Cerebellar nuclear complex (tissue), 1 donor: Measurements from ENCODE around the gene SCN1B.
"Not testable (repeated sequence)": the region's sequence is repeated elsewhere in the genome, so short reads cannot be mapped to it uniquely, and the experiment has no call there.

Experiments
- DNase-seq, 2 experiments: peaks; one replicate each; lab custom pipeline; 2025; lab: John Stamatoyannopoulos, UW

Gene SCN1B

GRCh38 chr19:35000647-35001501 lies 29.4 kb upstream of the SCN1B start:
- DNase-seq: no peak

GRCh38 chr19:35002037-35002535 lies 28.2 kb upstream of the SCN1B start:
- DNase-seq: no peak

- no peak for DNase-seq
Observed at GRCh38 chr19:35004517-35005255, 25.6 kb upstream of the SCN1B start.

- no peak for DNase-seq
Observed at GRCh38 chr19:35005256-35005977, 24.9 kb upstream of the SCN1B start.

- DNase-seq: not testable (repeated sequence)
Observed at GRCh38 chr19:35006007-35006341, 24.3 kb upstream of the SCN1B start.

- DNase-seq: no peak
Observed at GRCh38 chr19:35006342-35006998, 23.8 kb upstream of the SCN1B start.

GRCh38 chr19:35006999-35007365 lies 23.3 kb upstream of the SCN1B start:
- no peak for DNase-seq

- DNase-seq: not testable (repeated sequence)
Observed at GRCh38 chr19:35007427-35007826, 22.8 kb upstream of the SCN1B start.

GRCh38 chr19:35008891-35009341 lies 21.4 kb upstream of the SCN1B start:
- no peak for DNase-seq

- no peak for DNase-seq
Observed at GRCh38 chr19:35009424-35010415, 20.6 kb upstream of the SCN1B start.

GRCh38 chr19:35011091-35011689 lies 19.1 kb upstream of the SCN1B start:
- no peak for DNase-seq

GRCh38 chr19:35011737-35012682 lies 18.3 kb upstream of the SCN1B start:
- DNase-seq: no peak

GRCh38 chr19:35013041-35013819 lies 17.0 kb upstream of the SCN1B start:
- DNase-seq: no peak

GRCh38 chr19:35013820-35014754 lies 16.2 kb upstream of the SCN1B start:
- DNase-seq: no peak

GRCh38 chr19:35014774-35015173 lies 15.5 kb upstream of the SCN1B start:
- not testable (repeated sequence) for DNase-seq

GRCh38 chr19:35015270-35015953 lies 14.9 kb upstream of the SCN1B start:
- no peak for DNase-seq

- DNase-seq: no peak
Observed at GRCh38 chr19:35015954-35016351, 14.3 kb upstream of the SCN1B start.
